ENCODE results near the gene CWC27. TPM values are rescaled to one million over a fixed set of nuclear protein-coding genes. Genes with fewer than 3 reads are reported as not detected.

The CWC27 gene
- total RNA-seq, 1 experiment from 2014 or later = 22.8 TPM

DNA sequence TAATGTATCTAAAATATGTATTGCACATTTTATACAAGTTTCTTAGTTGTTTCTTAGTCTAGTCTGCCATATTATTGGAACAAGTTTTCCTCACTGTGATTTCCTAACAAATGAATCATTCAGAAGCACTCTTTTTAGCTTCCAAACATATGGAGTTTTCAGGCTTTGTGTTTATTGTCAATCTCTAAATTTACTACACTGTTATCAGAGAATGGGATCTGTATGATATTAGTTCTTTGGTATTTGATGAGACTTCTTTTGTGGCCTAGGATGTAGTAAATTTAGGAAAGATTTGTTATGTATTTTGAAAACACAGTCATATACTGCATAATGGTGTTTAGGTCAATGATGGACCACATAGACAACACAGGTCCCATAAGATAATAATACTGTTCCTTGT, 25.9 kb upstream of the CWC27 start:
- CTCF ChIA-PET = no interaction called here

DNA sequence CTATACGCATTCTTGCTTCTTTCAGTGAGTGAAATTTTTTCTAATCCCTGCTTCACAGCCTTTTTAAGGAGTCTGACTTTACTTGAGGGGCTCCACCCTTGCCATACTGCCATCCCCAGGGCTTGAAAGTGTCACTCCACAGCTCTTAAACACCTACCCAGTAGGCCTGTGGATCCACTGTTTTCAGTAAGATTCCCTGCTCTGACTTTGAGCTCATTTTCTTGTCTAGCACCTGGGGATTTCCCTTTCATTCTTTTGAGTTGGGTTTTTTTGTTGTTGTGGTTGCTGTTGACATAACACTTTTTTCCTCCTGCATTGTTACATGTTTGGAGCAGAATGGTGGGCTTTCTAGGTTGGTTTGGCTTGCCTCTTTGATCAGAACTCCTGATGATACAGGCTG, 23.8 kb upstream of the CWC27 start:
- Mint-ChIP-seq H3K27me3 (ENCODE audit: unreplicated experiment) (no peaks in the 10 kb centered on the region), H3K9me3 (ENCODE audit: low read depth, unreplicated experiment) (no peaks in the 10 kb centered on the region), H3K27ac (ENCODE audit: unreplicated experiment) (no peak overlapping the region), H3K4me3 (ENCODE audit: low read depth, unreplicated experiment) (no peak overlapping the region), H3K4me1 (ENCODE audit: low read depth, unreplicated experiment) (no peaks in the 10 kb centered on the region), H3K36me3 (ENCODE audit: insufficient read depth, unreplicated experiment) (no peaks in the 10 kb centered on the region)
- DNase-seq = no peak
- intact Hi-C loops (cut with micrococcal nuclease; ENCODE audit: unreplicated experiment) = no loop called here
- CTCF ChIA-PET = no interaction called here
- TF ChIP-seq, protein P1, sequence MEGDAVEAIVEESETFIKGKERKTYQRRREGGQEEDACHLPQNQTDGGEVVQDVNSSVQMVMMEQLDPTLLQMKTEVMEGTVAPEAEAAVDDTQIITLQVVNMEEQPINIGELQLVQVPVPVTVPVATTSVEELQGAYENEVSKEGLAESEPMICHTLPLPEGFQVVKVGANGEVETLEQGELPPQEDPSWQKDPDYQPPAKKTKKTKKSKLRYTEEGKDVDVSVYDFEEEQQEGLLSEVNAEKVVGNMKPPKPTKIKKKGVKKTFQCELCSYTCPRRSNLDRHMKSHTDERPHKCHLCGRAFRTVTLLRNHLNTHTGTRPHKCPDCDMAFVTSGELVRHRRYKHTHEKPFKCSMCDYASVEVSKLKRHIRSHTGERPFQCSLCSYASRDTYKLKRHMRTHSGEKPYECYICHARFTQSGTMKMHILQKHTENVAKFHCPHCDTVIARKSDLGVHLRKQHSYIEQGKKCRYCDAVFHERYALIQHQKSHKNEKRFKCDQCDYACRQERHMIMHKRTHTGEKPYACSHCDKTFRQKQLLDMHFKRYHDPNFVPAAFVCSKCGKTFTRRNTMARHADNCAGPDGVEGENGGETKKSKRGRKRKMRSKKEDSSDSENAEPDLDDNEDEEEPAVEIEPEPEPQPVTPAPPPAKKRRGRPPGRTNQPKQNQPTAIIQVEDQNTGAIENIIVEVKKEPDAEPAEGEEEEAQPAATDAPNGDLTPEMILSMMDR (IDR thresholded peaks at IDR 0.05; ENCODE audit: unreplicated experiment) = no peak
- BruUV-seq (replicated peaks) = no TSS peak

More for the DNA sequence above, 25.9 kb upstream of the CWC27 start:
- Mint-ChIP-seq H3K27ac (ENCODE audit: unreplicated experiment) (no peak overlapping the region), H3K9me3 (ENCODE audit: low read depth, unreplicated experiment) (no peaks in the 10 kb centered on the region), H3K4me1 (ENCODE audit: low read depth, unreplicated experiment) (no peaks in the 10 kb centered on the region), H3K27me3 (ENCODE audit: unreplicated experiment) (no peaks in the 10 kb centered on the region), H3K4me3 (ENCODE audit: low read depth, unreplicated experiment) (no peak overlapping the region), H3K36me3 (ENCODE audit: insufficient read depth, unreplicated experiment) (no peaks in the 10 kb centered on the region)
- no TSS peak for BruUV-seq (replicated peaks)
- intact Hi-C loops (cut with micrococcal nuclease; ENCODE audit: unreplicated experiment) = no loop called here
- no peak for DNase-seq
- TF ChIP-seq, protein P1 (IDR thresholded peaks at IDR 0.05; ENCODE audit: unreplicated experiment) = no peak

DNA sequence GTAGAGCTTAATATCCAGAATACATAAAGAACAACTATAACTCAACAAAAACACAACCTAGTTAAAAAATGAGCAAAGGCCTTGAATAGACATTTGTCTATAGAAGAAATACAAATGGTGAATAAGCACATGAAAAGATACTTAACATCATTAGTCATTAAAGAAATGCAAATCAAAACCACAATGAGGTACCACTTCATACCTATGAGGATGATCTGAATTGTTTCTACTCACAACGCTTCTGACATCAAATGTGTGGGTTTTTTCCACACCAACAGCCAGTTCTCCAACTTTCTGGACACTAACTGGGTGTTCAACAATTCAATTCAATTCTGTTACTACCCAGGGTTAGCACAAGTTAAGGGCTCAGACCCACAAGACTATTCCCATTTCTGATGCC, 22.3 kb upstream of the CWC27 start:
- intact Hi-C loops (cut with micrococcal nuclease; ENCODE audit: unreplicated experiment) = no loop called here
- Mint-ChIP-seq H3K27ac (ENCODE audit: unreplicated experiment) (no peak overlapping the region), H3K4me1 (ENCODE audit: low read depth, unreplicated experiment) (no peaks in the 10 kb centered on the region), H3K27me3 (ENCODE audit: unreplicated experiment) (no peaks in the 10 kb centered on the region), H3K9me3 (ENCODE audit: low read depth, unreplicated experiment) (no peaks in the 10 kb centered on the region), H3K36me3 (ENCODE audit: insufficient read depth, unreplicated experiment) (no peaks in the 10 kb centered on the region), H3K4me3 (ENCODE audit: low read depth, unreplicated experiment) (no peak overlapping the region)
- DNase-seq = no peak
- TF ChIP-seq, protein P1 (IDR thresholded peaks at IDR 0.05; ENCODE audit: unreplicated experiment) = no peak
- BruUV-seq (replicated peaks) = no TSS peak
- CTCF ChIA-PET = no interaction called here

DNA sequence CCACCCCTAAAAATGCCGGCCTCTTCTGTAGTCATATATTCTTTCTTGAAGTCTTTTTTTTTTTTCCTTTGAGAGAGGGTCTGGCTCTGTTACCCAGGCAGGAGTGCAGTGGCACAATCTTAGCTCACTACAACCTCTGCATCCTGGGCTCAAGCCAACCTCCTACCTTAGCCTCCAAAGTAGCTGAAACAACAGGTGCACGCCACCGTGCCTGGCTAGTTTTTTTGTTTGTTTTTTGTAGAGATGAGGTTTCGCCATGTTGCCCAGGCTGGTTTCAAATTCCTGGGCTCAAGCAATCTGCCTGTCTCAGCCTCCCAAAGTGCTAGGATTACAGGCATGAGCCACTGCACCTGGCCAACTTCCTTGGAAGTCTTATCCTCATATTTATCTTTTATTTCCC, 19.3 kb upstream of the CWC27 start:
- no peaks in the 10 kb centered on the region for H3K36me3 Mint-ChIP-seq (ENCODE audit: insufficient read depth, unreplicated experiment)
- H3K4me3 Mint-ChIP-seq (ENCODE audit: low read depth, unreplicated experiment) = no peak overlapping the region
- no peaks in the 10 kb centered on the region for H3K4me1 Mint-ChIP-seq (ENCODE audit: low read depth, unreplicated experiment)
- H3K27ac Mint-ChIP-seq (ENCODE audit: unreplicated experiment) = no peak overlapping the region
- intact Hi-C loops (cut with micrococcal nuclease; ENCODE audit: unreplicated experiment) = no loop called here
- no TSS peak for BruUV-seq (replicated peaks)
- no peaks in the 10 kb centered on the region for H3K27me3 Mint-ChIP-seq (ENCODE audit: unreplicated experiment)
- DNase-seq = no peak
- TF ChIP-seq, protein P1 (IDR thresholded peaks at IDR 0.05; ENCODE audit: unreplicated experiment) = no peak
- no peaks in the 10 kb centered on the region for H3K9me3 Mint-ChIP-seq (ENCODE audit: low read depth, unreplicated experiment)
- CTCF ChIA-PET = no interaction called here

DNA sequence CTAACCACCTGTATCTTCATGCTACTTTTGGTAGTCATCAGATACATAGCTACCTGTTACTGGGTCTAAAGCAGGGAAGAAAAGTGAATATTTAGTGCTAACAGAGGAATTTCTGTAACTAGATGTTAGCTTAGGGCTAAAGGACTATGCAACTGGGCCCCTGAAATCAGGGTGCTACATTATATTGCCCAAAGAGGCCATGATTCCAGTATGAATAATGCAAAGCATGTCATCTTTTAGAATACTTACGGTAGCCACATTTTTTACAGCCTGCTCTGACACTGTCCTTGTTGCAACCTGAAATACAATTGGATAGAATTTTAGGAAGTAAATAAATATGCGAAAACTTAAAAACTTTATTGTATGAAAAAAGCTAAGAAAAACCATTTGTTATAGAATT, 14.7 kb upstream of the CWC27 start:
- H3K27ac Mint-ChIP-seq (ENCODE audit: unreplicated experiment) = no peak overlapping the region
- intact Hi-C loops (cut with micrococcal nuclease; ENCODE audit: unreplicated experiment) = no loop called here
- DNase-seq = no peak
- CTCF ChIA-PET = no interaction called here
- TF ChIP-seq, protein P1 (IDR thresholded peaks at IDR 0.05; ENCODE audit: unreplicated experiment) = no peak
- H3K36me3 Mint-ChIP-seq (ENCODE audit: insufficient read depth, unreplicated experiment) = no peaks in the 10 kb centered on the region
- H3K4me3 Mint-ChIP-seq (ENCODE audit: low read depth, unreplicated experiment) = no peak overlapping the region
- no peaks in the 10 kb centered on the region for H3K4me1 Mint-ChIP-seq (ENCODE audit: low read depth, unreplicated experiment)
- BruUV-seq (replicated peaks) = no TSS peak
- no peaks in the 10 kb centered on the region for H3K27me3 Mint-ChIP-seq (ENCODE audit: unreplicated experiment)
- H3K9me3 Mint-ChIP-seq (ENCODE audit: low read depth, unreplicated experiment) = no peaks in the 10 kb centered on the region
